Left cardiac atrium (tissue), 4 donors: ENCODE results near the gene FABP2. TPM values are rescaled to one million over a fixed set of nuclear protein-coding genes. Genes with fewer than 3 reads are reported as not detected.

Source experiments
- ATAC-seq, 2 donors: fragments of 200-7000 bp; cut with Tn5 transposase; one replicate each; pipeline ENCODE4 v1.9.1; 2020; ENCODE audit warnings: mild to moderate bottlenecking in 2 of 2, moderate library complexity in 2 of 2
- DNase-seq: peaks from one replicate; pipeline ENCODE4 v3.0.0-alpha.2; 2020
- intact Hi-C, 2 donors: fragments of 100-400 bp; cut with DNase I; formaldehyde crosslinking; loops; one replicate each; pipeline versions ENCODE4 v1.14.1 to v1.15.1; 2022 to 2023
- total RNA-seq, 2 donors: library from RNA; stranded (reverse); fragmentation: NEBNext Ultra II Directional; extraction: Animal tissue kit (Norgen Biotek cat#: 25700); gene quantifications; one replicate each; pipeline ENCODE4 v1.2.1, GENCODE V29; 2021
- donor health status: DM: no; HTN: yes; CAD: no.
- donor health status: DM: no; HTN: yes; CAD: no; lungs with severe emphysema.
- donor health status: DM: yes; HTN: yes; CAD: no.
- donor health status: Dilated cardiomyopathy.

Gene FABP2
- total RNA-seq, 2 donors from 2014 or later, result not detected

GRCh38 chr4:119317990-119318389 is 3.9 kb downstream of the FABP2 start:
- DNase-seq, result no peak
- intact Hi-C loops, result loop anchor here in 1 of 2 donors (10.0 kb wide), 1 partner anchor 737 kb away; no protein-coding TSS in a partner anchor
- ATAC-seq, result no peak

GRCh38 chr4:119315036-119315435 is 6.9 kb downstream of the FABP2 start:
- intact Hi-C loops, result loop anchor here in 1 of 2 donors (10.0 kb wide), 1 partner anchor 740 kb away; no protein-coding TSS in a partner anchor
- no peak for ATAC-seq
- DNase-seq, result no peak

- intact Hi-C loops, result loop anchor here in 1 of 2 donors (10.0 kb wide), 1 partner anchor 740 kb away; no protein-coding TSS in a partner anchor
- ATAC-seq, result peak; percentile 75 to 83
- DNase-seq, result no peak
Measured at GRCh38 chr4:119314356-119314755, 7.6 kb downstream of the FABP2 start.

- ATAC-seq (no peak), DNase-seq (no peak)
- intact Hi-C loops, result loop anchor here in 1 of 2 donors (10.0 kb wide), 1 partner anchor 742 kb away; no protein-coding TSS in a partner anchor
Measured at GRCh38 chr4:119313237-119313636, 8.7 kb downstream of the FABP2 start.

GRCh38 chr4:119310826-119311225 is 11.1 kb downstream of the FABP2 start:
- intact Hi-C loops, result loop anchor here in 1 of 2 donors (10.0 kb wide), 1 partner anchor 744 kb away; no protein-coding TSS in a partner anchor
- no peak for DNase-seq
- no peak for ATAC-seq

GRCh38 chr4:119307606-119308005 is 14.3 kb downstream of the FABP2 start:
- no peak for DNase-seq
- no peak for ATAC-seq
- intact Hi-C loops, result no loop called here

- intact Hi-C loops, result no loop called here
- ATAC-seq (no peak), DNase-seq (no peak)
Measured at GRCh38 chr4:119304431-119304830, 17.5 kb downstream of the FABP2 start.

- intact Hi-C loops, result no loop called here
- DNase-seq, result no peak
- no peak for ATAC-seq
Measured at GRCh38 chr4:119303587-119304305, 18.2 kb downstream of the FABP2 start.

GRCh38 chr4:119302073-119302832 is 19.7 kb downstream of the FABP2 start:
- intact Hi-C loops, result no loop called here
- DNase-seq (no peak), ATAC-seq (no peak)

- DNase-seq, result peak; percentile 97
- ATAC-seq, result peak; percentile 97 to 98
- intact Hi-C loops, result no loop called here
Measured at GRCh38 chr4:119300101-119300978, 21.6 kb downstream of the FABP2 start.

GRCh38 chr4:119299741-119300100 is 22.2 kb downstream of the FABP2 start:
- intact Hi-C loops, result no loop called here
- DNase-seq, result no peak
- peak; percentile 3 to 13 for ATAC-seq

- intact Hi-C loops, result no loop called here
- DNase-seq (no peak), ATAC-seq (peak in 1 of 2 donors; percentile 27)
Measured at GRCh38 chr4:119299260-119299671, 22.7 kb downstream of the FABP2 start.

- no peak for ATAC-seq
- no peak for DNase-seq
- intact Hi-C loops, result no loop called here
Measured at GRCh38 chr4:119297795-119298194, 24.1 kb downstream of the FABP2 start.

GRCh38 chr4:119296356-119296755 is 25.6 kb downstream of the FABP2 start:
- ATAC-seq, result no peak
- no peak for DNase-seq
- intact Hi-C loops, result no loop called here

GRCh38 chr4:119290598-119290997 is 31.3 kb downstream of the FABP2 start:
- intact Hi-C loops, result no loop called here
- DNase-seq (no peak), ATAC-seq (no peak)

GRCh38 chr4:119289313-119289712 is 32.6 kb downstream of the FABP2 start:
- ATAC-seq, result no peak
- no peak for DNase-seq
- intact Hi-C loops, result loop anchor here in 1 of 2 donors (5.0 to 10.0 kb wide), 3 partner anchors 75 to 247 kb away; partner anchors contain the start of gene USP53

GRCh38 chr4:119286377-119287002 is 35.4 kb downstream of the FABP2 start:
- ATAC-seq (peak; percentile 44 to 64), DNase-seq (no peak)
- intact Hi-C loops, result loop anchor here in 1 of 2 donors (2.0 to 10.0 kb wide), 4 partner anchors 72 to 304 kb away; partner anchors contain the start of gene USP53
